ENCODE results near the gene ACKR2.

GRCh38 chr3:42790714-42791229 lies 18.5 kb upstream of the ACKR2 start:
- TF ChIP-seq CTCF (IDR thresholded peaks at IDR 0.05) (no peak), POLR2AphosphoS5 (IDR thresholded peaks at IDR 0.05) (no peak), POLR2A (IDR thresholded peaks at IDR 0.05) (no peak), EP300 (IDR thresholded peaks at IDR 0.05; ENCODE audit: low read depth) (no peak)

All from transverse colon (tissue), 4 donors.